Peyer's patch (tissue), 4 donors: ENCODE data around the gene MYO5C.

Experiments used
- CTCF ChIP-seq, 6 experiments: fragments of 450-650 bp in 4 of 6; fragments of 200-600 bp in 2 of 6; sonication (generic) in 1 of 6; IDR thresholded peaks; one replicate each; pipeline ENCODE4 v1.5.1; 2017 to 2019; ENCODE audit warnings: antibody characterized with exemption in 6 of 6, mild to moderate bottlenecking in 3 of 6, moderate library complexity in 1 of 6
- POLR2A ChIP-seq, 2 donors: fragments of 450-650 bp; IDR thresholded peaks; one replicate each; pipeline ENCODE4 v1.5.1; 2017; ENCODE audit warnings: antibody characterized with exemption in 2 of 2, mild to moderate bottlenecking in 2 of 2, moderate library complexity in 2 of 2

GRCh38 chr15:52150043-52150825 is 145.4 kb downstream of the MYO5C start:
- TF ChIP-seq CTCF (IDR thresholded peaks at IDR 0.05) (no peak), POLR2A (IDR thresholded peaks at IDR 0.05) (no peak)
